Measurements from ENCODE around the gene PCLO.

DNA sequence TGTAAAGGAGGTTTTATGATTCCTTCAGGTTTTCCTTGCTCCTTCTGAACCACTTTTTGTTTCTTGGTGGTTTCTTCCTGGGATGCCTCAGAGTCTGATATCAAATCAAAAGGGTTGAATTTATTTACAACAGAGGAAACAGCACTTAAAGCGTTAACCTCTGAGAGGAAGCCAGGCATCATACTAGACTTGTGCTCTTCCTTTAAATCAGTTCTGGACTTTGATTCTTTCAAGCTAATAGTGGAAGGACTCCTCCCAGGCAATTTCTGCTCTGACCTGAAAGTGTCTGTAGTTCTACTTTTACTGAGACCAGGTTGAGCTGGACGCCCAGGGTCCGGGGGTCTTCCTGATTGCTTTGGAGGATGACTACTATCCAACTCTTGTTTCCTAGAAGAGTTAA, 6.7 kb downstream of the PCLO start:
- TF ChIP-seq, protein P1, sequence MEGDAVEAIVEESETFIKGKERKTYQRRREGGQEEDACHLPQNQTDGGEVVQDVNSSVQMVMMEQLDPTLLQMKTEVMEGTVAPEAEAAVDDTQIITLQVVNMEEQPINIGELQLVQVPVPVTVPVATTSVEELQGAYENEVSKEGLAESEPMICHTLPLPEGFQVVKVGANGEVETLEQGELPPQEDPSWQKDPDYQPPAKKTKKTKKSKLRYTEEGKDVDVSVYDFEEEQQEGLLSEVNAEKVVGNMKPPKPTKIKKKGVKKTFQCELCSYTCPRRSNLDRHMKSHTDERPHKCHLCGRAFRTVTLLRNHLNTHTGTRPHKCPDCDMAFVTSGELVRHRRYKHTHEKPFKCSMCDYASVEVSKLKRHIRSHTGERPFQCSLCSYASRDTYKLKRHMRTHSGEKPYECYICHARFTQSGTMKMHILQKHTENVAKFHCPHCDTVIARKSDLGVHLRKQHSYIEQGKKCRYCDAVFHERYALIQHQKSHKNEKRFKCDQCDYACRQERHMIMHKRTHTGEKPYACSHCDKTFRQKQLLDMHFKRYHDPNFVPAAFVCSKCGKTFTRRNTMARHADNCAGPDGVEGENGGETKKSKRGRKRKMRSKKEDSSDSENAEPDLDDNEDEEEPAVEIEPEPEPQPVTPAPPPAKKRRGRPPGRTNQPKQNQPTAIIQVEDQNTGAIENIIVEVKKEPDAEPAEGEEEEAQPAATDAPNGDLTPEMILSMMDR (conservative IDR thresholded peaks at IDR 0.05; ENCODE audit: low read depth, low read length), result no peak
- TF ChIP-seq POLR2A (IDR thresholded peaks at IDR 0.05; ENCODE audit: low read depth, low read length) (no peak), BHLHE40 (IDR thresholded peaks at IDR 0.05; ENCODE audit: low read depth, low read length) (no peak), MAZ (IDR thresholded peaks at IDR 0.05; ENCODE audit: borderline replicate concordance, low read depth, low read length) (no peak), MXI1 (IDR thresholded peaks at IDR 0.05; ENCODE audit: borderline replicate concordance, low read depth, low read length) (no peak), SMC3 (IDR thresholded peaks at IDR 0.05; ENCODE audit: low read depth, low read length) (no peak), RFX5 (IDR thresholded peaks at IDR 0.05; ENCODE audit: low read depth, low read length) (no peak), RAD21 (IDR thresholded peaks at IDR 0.05; ENCODE audit: low read length) (no peak)
- TF ChIP-seq, protein P2, sequence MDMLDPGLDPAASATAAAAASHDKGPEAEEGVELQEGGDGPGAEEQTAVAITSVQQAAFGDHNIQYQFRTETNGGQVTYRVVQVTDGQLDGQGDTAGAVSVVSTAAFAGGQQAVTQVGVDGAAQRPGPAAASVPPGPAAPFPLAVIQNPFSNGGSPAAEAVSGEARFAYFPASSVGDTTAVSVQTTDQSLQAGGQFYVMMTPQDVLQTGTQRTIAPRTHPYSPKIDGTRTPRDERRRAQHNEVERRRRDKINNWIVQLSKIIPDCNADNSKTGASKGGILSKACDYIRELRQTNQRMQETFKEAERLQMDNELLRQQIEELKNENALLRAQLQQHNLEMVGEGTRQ (IDR thresholded peaks at IDR 0.05; ENCODE audit: low read depth, low read length), result no peak
